Transverse colon (tissue), 3 donors: ENCODE results near the gene OR51M1.

Experiments used
- EP300 ChIP-seq: sonication (generic); formaldehyde crosslinking; IDR thresholded peaks from one replicate; pipeline ENCODE4 v1.6.1; 2017; ENCODE audit warnings: antibody characterized with exemption, low read depth
- POLR2A ChIP-seq: fragments of 450-650 bp; IDR thresholded peaks from one replicate; pipeline ENCODE4 v1.6.1; 2016; ENCODE audit warnings: antibody characterized with exemption, mild to moderate bottlenecking, moderate library complexity
- TF ChIP-seq, protein P1 (sequence below), 5 experiments: fragments of 200-600 bp in 3 of 5; fragments of 450-650 bp in 2 of 5; sonication (generic) in 3 of 5; IDR thresholded peaks; 1 replicate in 2 of 5; 2 replicates in 3 of 5; pipeline ENCODE4 v1.5.1; 2016 to 2017; ENCODE audit warnings: antibody characterized with exemption in 5 of 5, inconsistent platforms in 3 of 5, mild to moderate bottlenecking in 2 of 5, moderate library complexity in 1 of 5

- TF ChIP-seq POLR2A = no peak
- TF ChIP-seq, protein P1, sequence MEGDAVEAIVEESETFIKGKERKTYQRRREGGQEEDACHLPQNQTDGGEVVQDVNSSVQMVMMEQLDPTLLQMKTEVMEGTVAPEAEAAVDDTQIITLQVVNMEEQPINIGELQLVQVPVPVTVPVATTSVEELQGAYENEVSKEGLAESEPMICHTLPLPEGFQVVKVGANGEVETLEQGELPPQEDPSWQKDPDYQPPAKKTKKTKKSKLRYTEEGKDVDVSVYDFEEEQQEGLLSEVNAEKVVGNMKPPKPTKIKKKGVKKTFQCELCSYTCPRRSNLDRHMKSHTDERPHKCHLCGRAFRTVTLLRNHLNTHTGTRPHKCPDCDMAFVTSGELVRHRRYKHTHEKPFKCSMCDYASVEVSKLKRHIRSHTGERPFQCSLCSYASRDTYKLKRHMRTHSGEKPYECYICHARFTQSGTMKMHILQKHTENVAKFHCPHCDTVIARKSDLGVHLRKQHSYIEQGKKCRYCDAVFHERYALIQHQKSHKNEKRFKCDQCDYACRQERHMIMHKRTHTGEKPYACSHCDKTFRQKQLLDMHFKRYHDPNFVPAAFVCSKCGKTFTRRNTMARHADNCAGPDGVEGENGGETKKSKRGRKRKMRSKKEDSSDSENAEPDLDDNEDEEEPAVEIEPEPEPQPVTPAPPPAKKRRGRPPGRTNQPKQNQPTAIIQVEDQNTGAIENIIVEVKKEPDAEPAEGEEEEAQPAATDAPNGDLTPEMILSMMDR (IDR thresholded peaks at IDR 0.05) = no peak
- TF ChIP-seq EP300 = no peak
These were observed 38.2 kb downstream of the OR51M1 start, which contains the start of gene OR51Q1 for GRCh38 chr11:5421811-5422210.
